Chondrocyte (in vitro differentiated cells): ENCODE results near the gene RFX4. TPM values are rescaled to one million over a fixed set of nuclear protein-coding genes. Genes with fewer than 3 reads are reported as not detected.
"Not testable (repeated sequence)": the region's sequence is repeated elsewhere in the genome, so short reads cannot be mapped to it uniquely, and the experiment has no call there.

Source experiments
- DNase-seq: peaks from one replicate; pipeline ENCODE4 v3.0.0; 2021; ENCODE audit warnings: mixed read lengths, low spot score
- H3K27ac Mint-ChIP-seq: one replicate; pipeline ENCODE4 v1.8.0; 2021; ENCODE audit warnings: mild to moderate bottlenecking, moderate library complexity, mixed read lengths; ENCODE audit not compliant: unreplicated experiment
- H3K27me3 Mint-ChIP-seq: 2 replicates; pipeline ENCODE4 v1.8.0; 2021; ENCODE audit warnings: low read depth, mixed read lengths
- H3K36me3 Mint-ChIP-seq: 2 replicates; pipeline ENCODE4 v1.8.0; 2021; ENCODE audit warnings: low read depth, mixed read lengths
- H3K4me1 Mint-ChIP-seq: 2 replicates; pipeline ENCODE4 v1.8.0; 2021; ENCODE audit warnings: low read depth, mild to moderate bottlenecking, mixed read lengths
- H3K4me3 Mint-ChIP-seq: one replicate; pipeline ENCODE4 v1.8.0; 2021; ENCODE audit warnings: mild to moderate bottlenecking, moderate library complexity, mixed read lengths; ENCODE audit not compliant: unreplicated experiment
- H3K9me3 Mint-ChIP-seq: 2 replicates; pipeline ENCODE4 v1.8.0; 2021; ENCODE audit warnings: low read depth, mixed read lengths
- CTCF ChIP-seq: fragments of 200-600 bp; sonication (generic); IDR thresholded peaks from 2 replicates; pipeline ENCODE4 v1.5.0; 2021; ENCODE audit warnings: antibody characterized with exemption, mild to moderate bottlenecking, moderate library complexity
- total RNA-seq: library from RNA; stranded (reverse); gene quantifications from 3 replicates; pipeline ENCODE4 v1.2.1, GENCODE V29; 2021

RFX4 gene
- total RNA-seq, 1 donor from 2014 or later, result not detected

- DNase-seq, result no peak
- Mint-ChIP-seq H3K27ac (no peak overlapping the region), H3K36me3 (no peaks in the 10 kb centered on the region), H3K9me3 (no peaks in the 10 kb centered on the region), H3K4me3 (no peak overlapping the region), H3K27me3 (peaks cover 38% of the 10 kb centered on the region), H3K4me1 (no peaks in the 10 kb centered on the region)
- no peak for TF ChIP-seq CTCF
Measured at GRCh38 chr12:106601031-106601430, 18.2 kb downstream of the RFX4 start.

- DNase-seq, result no peak
- H3K27ac Mint-ChIP-seq, result no peak overlapping the region
- H3K27me3 Mint-ChIP-seq, result peaks cover 38% of the 10 kb centered on the region
- H3K36me3 Mint-ChIP-seq, result no peaks in the 10 kb centered on the region
- no peak for TF ChIP-seq CTCF
- H3K4me1 Mint-ChIP-seq, result no peaks in the 10 kb centered on the region
- H3K4me3 Mint-ChIP-seq, result no peak overlapping the region
- no peaks in the 10 kb centered on the region for H3K9me3 Mint-ChIP-seq
Measured at GRCh38 chr12:106601496-106601895, 18.7 kb downstream of the RFX4 start.

- Mint-ChIP-seq H3K27me3 (peaks cover 41% of the 10 kb centered on the region), H3K36me3 (no peaks in the 10 kb centered on the region), H3K4me3 (no peak overlapping the region), H3K27ac (no peak overlapping the region), H3K9me3 (no peaks in the 10 kb centered on the region), H3K4me1 (no peaks in the 10 kb centered on the region)
- DNase-seq, result no peak
- TF ChIP-seq CTCF, result no peak
Measured at GRCh38 chr12:106602076-106602475, 19.3 kb downstream of the RFX4 start.

GRCh38 chr12:106605254-106605653, 22.4 kb downstream of the RFX4 start:
- no peak overlapping the region for H3K27ac Mint-ChIP-seq
- no peak for TF ChIP-seq CTCF
- no peaks in the 10 kb centered on the region for H3K4me1 Mint-ChIP-seq
- no peak overlapping the region for H3K4me3 Mint-ChIP-seq
- H3K9me3 Mint-ChIP-seq, result peaks cover under 1% of the 10 kb centered on the region
- peaks cover 23% of the 10 kb centered on the region for H3K27me3 Mint-ChIP-seq
- H3K36me3 Mint-ChIP-seq, result no peaks in the 10 kb centered on the region
- no peak for DNase-seq

- DNase-seq, H3K4me3 Mint-ChIP-seq, H3K27ac Mint-ChIP-seq, H3K4me1 Mint-ChIP-seq: not testable (repeated sequence)
- peaks cover 13% of the 10 kb centered on the region for H3K36me3 Mint-ChIP-seq
- peaks cover 25% of the 10 kb centered on the region for H3K9me3 Mint-ChIP-seq
- H3K27me3 Mint-ChIP-seq, result peaks cover 13% of the 10 kb centered on the region
Measured at GRCh38 chr12:106620588-106620987, 37.8 kb downstream of the RFX4 start.

- no peak for TF ChIP-seq CTCF
- no peaks in the 10 kb centered on the region for H3K36me3 Mint-ChIP-seq
- no peak for DNase-seq
- H3K4me1 Mint-ChIP-seq, result peaks cover 14% of the 10 kb centered on the region
- H3K4me3 Mint-ChIP-seq, result no peak overlapping the region
- H3K9me3 Mint-ChIP-seq, result peaks cover 9% of the 10 kb centered on the region
- no peak overlapping the region for H3K27ac Mint-ChIP-seq
- H3K27me3 Mint-ChIP-seq, result no peaks in the 10 kb centered on the region
Measured at GRCh38 chr12:106625976-106626375, 43.2 kb downstream of the RFX4 start.
